HEK293 (cell line): ENCODE measurements around the gene SYT6.

Source experiments
- CTCF ChIA-PET: fragments of 350-600 bp; formaldehyde crosslinking; extraction: SDS; loops from one replicate; lab custom pipeline; 2021; ENCODE audit warnings: antibody characterized with exemption; lab: Yijun Ruan, JAX
- POLR2A ChIA-PET: fragments of 300-600 bp; formaldehyde crosslinking; extraction: SDS; loops from one replicate; lab custom pipeline; 2020; ENCODE audit warnings: antibody characterized with exemption, inconsistent platforms; lab: Yijun Ruan, JAX
- H3K27ac ChIP-seq: fragments of 200-500 bp; sonication (Bioruptor generic); 2 replicates; pipeline ENCODE4 v1.5.1; 2014; ENCODE audit warnings: low read depth, low read length, control low read depth, inconsistent platforms; ENCODE audit errors: extremely low read depth
- H3K36me3 ChIP-seq, 2 experiments: fragments of 200-500 bp in 1 of 2; sonication (Bioruptor generic) in 1 of 2; 1 replicate in 1 of 2; 2 replicates in 1 of 2; pipeline ENCODE4 v1.5.1; 2014 to 2017; ENCODE audit warnings: inconsistent platforms in 2 of 2, low read length in 2 of 2; ENCODE audit not compliant: control insufficient read depth in 2 of 2, insufficient read depth in 1 of 2
- H3K4me1 ChIP-seq: fragments of 200-500 bp; sonication (Bioruptor generic); 2 replicates; pipeline ENCODE4 v1.5.1; 2014; ENCODE audit warnings: mild to moderate bottlenecking, low read length, inconsistent platforms; ENCODE audit not compliant: control insufficient read depth, insufficient read depth
- H3K4me3 ChIP-seq: 2 replicates; pipeline ENCODE4 v1.5.1; 2011; ENCODE audit warnings: low read depth, mild to moderate bottlenecking, control low read depth, low read length, moderate library complexity
- H3K9me3 ChIP-seq: fragments of 200-500 bp; sonication (Bioruptor generic); 2 replicates; pipeline ENCODE4 v1.5.1; 2014; ENCODE audit warnings: low read depth, low read length, inconsistent platforms; ENCODE audit not compliant: control insufficient read depth, insufficient read depth
- KLF16 ChIP-seq: fragments of 450-650 bp; formaldehyde crosslinking; IDR thresholded peaks from 2 replicates; pipeline ENCODE4 v1.5.1; 2017; ENCODE audit warnings: missing biosample characterization, missing genetic modification characterization
- MZF1 ChIP-seq: fragments of 450-650 bp; formaldehyde crosslinking; IDR thresholded peaks from 2 replicates; pipeline ENCODE4 v1.5.1; 2017; ENCODE audit warnings: missing biosample characterization, missing genetic modification characterization, borderline replicate concordance
- REST ChIP-seq: fragments of 450-650 bp; formaldehyde crosslinking; IDR thresholded peaks from 2 replicates; pipeline ENCODE4 v1.5.1; 2016; ENCODE audit warnings: missing biosample characterization, missing genetic modification characterization
- YY1 ChIP-seq: fragments of 450-650 bp; formaldehyde crosslinking; IDR thresholded peaks from 2 replicates; pipeline ENCODE4 v1.5.1; 2018; ENCODE audit warnings: missing biosample characterization, missing genetic modification characterization
- ZBTB20 ChIP-seq: fragments of 450-650 bp; formaldehyde crosslinking; IDR thresholded peaks from 2 replicates; pipeline ENCODE4 v1.5.1; 2016; ENCODE audit warnings: missing biosample characterization, missing genetic modification characterization
- ZBTB44 ChIP-seq: fragments of 450-650 bp; IDR thresholded peaks from 2 replicates; pipeline ENCODE4 v1.5.1; 2018; ENCODE audit warnings: missing biosample characterization, mild to moderate bottlenecking, missing genetic modification characterization
- ZFP3 ChIP-seq: fragments of 450-650 bp; formaldehyde crosslinking; IDR thresholded peaks from 2 replicates; pipeline ENCODE4 v1.5.1; 2016; ENCODE audit warnings: low read depth, missing biosample characterization, missing genetic modification characterization
- ZFP69B ChIP-seq: fragments of 450-650 bp; formaldehyde crosslinking; IDR thresholded peaks from 2 replicates; pipeline ENCODE4 v1.5.1; 2016; ENCODE audit warnings: missing biosample characterization, missing genetic modification characterization
- ZNF10 ChIP-seq: fragments of 450-650 bp; formaldehyde crosslinking; IDR thresholded peaks from 2 replicates; pipeline ENCODE4 v1.5.1; 2017; ENCODE audit warnings: missing biosample characterization, missing genetic modification characterization
- ZNF148 ChIP-seq: fragments of 450-650 bp; formaldehyde crosslinking; IDR thresholded peaks from 2 replicates; pipeline ENCODE4 v1.5.0; 2017; ENCODE audit warnings: missing biosample characterization, missing genetic modification characterization, borderline replicate concordance
- ZNF16 ChIP-seq: fragments of 450-650 bp; formaldehyde crosslinking; IDR thresholded peaks from 2 replicates; pipeline ENCODE4 v1.5.1; 2016; ENCODE audit warnings: low read depth, missing biosample characterization, missing genetic modification characterization
- ZNF354C ChIP-seq: fragments of 450-650 bp; formaldehyde crosslinking; IDR thresholded peaks from 2 replicates; pipeline ENCODE4 v1.5.1; 2016; ENCODE audit warnings: missing biosample characterization, missing genetic modification characterization, low read depth, borderline replicate concordance
- ZNF423 ChIP-seq: fragments of 450-650 bp; formaldehyde crosslinking; IDR thresholded peaks from 2 replicates; pipeline ENCODE4 v1.5.1; 2016; ENCODE audit warnings: missing biosample characterization, missing genetic modification characterization
- ZNF510 ChIP-seq: fragments of 450-650 bp; formaldehyde crosslinking; IDR thresholded peaks from 2 replicates; pipeline ENCODE4 v1.5.1; 2018; ENCODE audit warnings: mild to moderate bottlenecking, missing genetic modification characterization, missing biosample characterization; ENCODE audit not compliant: insufficient replicate concordance
- ZNF518A ChIP-seq: fragments of 450-650 bp; formaldehyde crosslinking; conservative IDR thresholded peaks from 2 replicates; pipeline ENCODE4 v1.5.1; 2016; ENCODE audit warnings: low read depth, missing biosample characterization, missing genetic modification characterization
- ZNF549 ChIP-seq: fragments of 450-650 bp; IDR thresholded peaks from 2 replicates; pipeline ENCODE4 v1.5.1; 2018; ENCODE audit warnings: missing biosample characterization, missing genetic modification characterization, mild to moderate bottlenecking, inconsistent platforms, moderate library complexity
- ZNF560 ChIP-seq: fragments of 450-650 bp; formaldehyde crosslinking; IDR thresholded peaks from 2 replicates; pipeline ENCODE4 v1.5.1; 2017; ENCODE audit warnings: missing biosample characterization, missing genetic modification characterization, borderline replicate concordance
- ZNF623 ChIP-seq: fragments of 450-650 bp; formaldehyde crosslinking; IDR thresholded peaks from 2 replicates; pipeline ENCODE4 v1.5.1; 2016; ENCODE audit warnings: missing biosample characterization, missing genetic modification characterization
- ZNF658 ChIP-seq: fragments of 450-650 bp; formaldehyde crosslinking; IDR thresholded peaks from 2 replicates; pipeline ENCODE4; 2016; ENCODE audit warnings: missing biosample characterization, missing genetic modification characterization
- ZNF777 ChIP-seq: fragments of 450-650 bp; formaldehyde crosslinking; IDR thresholded peaks from 2 replicates; pipeline ENCODE4 v1.5.1; 2017; ENCODE audit warnings: missing biosample characterization, missing genetic modification characterization, borderline replicate concordance

Gene SYT6

GRCh38 chr1:114094363-114094634 is 59.4 kb downstream of the SYT6 start:
- H3K27ac ChIP-seq = no peak overlapping the region
- ChIA-PET POLR2A (no interaction called here), CTCF (no interaction called here)
- H3K4me1 ChIP-seq = no peaks in the 10 kb centered on the region
- no peaks in the 10 kb centered on the region for H3K9me3 ChIP-seq
- peaks cover 0 to 8% of the 10 kb centered on the region in 2 experiments; a peak in 1 of 3 replicates for H3K36me3 ChIP-seq
- no peak for TF ChIP-seq KLF16 (tag by site-specific recombination)
- TF ChIP-seq ZNF549 (tag by site-specific recombination) = no peak
- no peak for TF ChIP-seq REST
- no peak for TF ChIP-seq ZNF518A (tag by site-specific recombination)
- TF ChIP-seq ZBTB44 (tag by site-specific recombination) = no peak
- H3K4me3 ChIP-seq = no peak overlapping the region

GRCh38 chr1:114093624-114094362 is 59.9 kb downstream of the SYT6 start:
- ChIA-PET POLR2A (no interaction called here), CTCF (no interaction called here)
- H3K4me1 ChIP-seq = no peaks in the 10 kb centered on the region
- H3K36me3 ChIP-seq = peaks cover 0 to 8% of the 10 kb centered on the region in 2 experiments; a peak in 1 of 3 replicates
- no peak overlapping the region for H3K4me3 ChIP-seq
- no peak overlapping the region for H3K27ac ChIP-seq
- H3K9me3 ChIP-seq = no peaks in the 10 kb centered on the region
- no peak for TF ChIP-seq ZNF423
- no peak for TF ChIP-seq ZBTB20
- TF ChIP-seq ZNF658 (tag by site-specific recombination) = no peak
- no peak for TF ChIP-seq ZNF354C (tag by site-specific recombination)
- no peak for TF ChIP-seq ZNF10
- no peak for TF ChIP-seq ZNF16 (tag by site-specific recombination)
- TF ChIP-seq ZNF623 (tag by site-specific recombination) = no peak
- TF ChIP-seq ZFP69B (tag by site-specific recombination) = no peak
- no peak for TF ChIP-seq ZNF510 (tag by site-specific recombination)
- TF ChIP-seq ZNF777 (tag by site-specific recombination) = no peak
- no peak for TF ChIP-seq ZNF560 (tag by site-specific recombination)
- no peak for TF ChIP-seq YY1
- no peak for TF ChIP-seq ZFP3 (tag by site-specific recombination)
- no peak for TF ChIP-seq MZF1 (tag by site-specific recombination)
- no peak for TF ChIP-seq ZNF148 (tag by site-specific recombination)
